IPS-11a (cell line): Measurements from ENCODE around the gene CTH.
"Not testable (repeated sequence)": the region's sequence is repeated elsewhere in the genome, so short reads cannot be mapped to it uniquely, and the experiment has no call there.

Source experiments
- H3K4me3 ChIP-seq: one replicate; pipeline ENCODE4 v1.5.1; 2013; ENCODE audit warnings: low read depth, low read length, control low read depth

CTH gene

GRCh38 chr1:70405780-70406416 lies 5.2 kb upstream of the CTH start:
- H3K4me3 ChIP-seq = no peak overlapping the region

GRCh38 chr1:70409136-70409535 lies 1.9 kb upstream of the CTH start:
- H3K4me3 ChIP-seq = no peak overlapping the region

GRCh38 chr1:70411360-70411844 lies 334 bp downstream of the CTH start:
- H3K4me3 ChIP-seq = peak overlapping the region; percentile 96

- no peak overlapping the region for H3K4me3 ChIP-seq
Measured at GRCh38 chr1:70415882-70416281, 4.8 kb downstream of the CTH start.

- not testable (repeated sequence) for H3K4me3 ChIP-seq
Measured at GRCh38 chr1:70418973-70419734, 8.1 kb downstream of the CTH start.

GRCh38 chr1:70420320-70420719 lies 9.3 kb downstream of the CTH start:
- H3K4me3 ChIP-seq = no peak overlapping the region

GRCh38 chr1:70426154-70427131 lies 15.4 kb downstream of the CTH start:
- H3K4me3 ChIP-seq = no peak overlapping the region

GRCh38 chr1:70427976-70428375 lies 16.9 kb downstream of the CTH start:
- H3K4me3 ChIP-seq = no peak overlapping the region

GRCh38 chr1:70429219-70429618 lies 18.2 kb downstream of the CTH start:
- no peak overlapping the region for H3K4me3 ChIP-seq

GRCh38 chr1:70429757-70430156 lies 18.7 kb downstream of the CTH start:
- H3K4me3 ChIP-seq = no peak overlapping the region

GRCh38 chr1:70431317-70431716 lies 20.2 kb downstream of the CTH start:
- H3K4me3 ChIP-seq = no peak overlapping the region

- no peak overlapping the region for H3K4me3 ChIP-seq
Measured at GRCh38 chr1:70431874-70432273, 20.8 kb downstream of the CTH start.

- H3K4me3 ChIP-seq = no peak overlapping the region
Measured at GRCh38 chr1:70434253-70434859, 23.3 kb downstream of the CTH start.

GRCh38 chr1:70436622-70437251 lies 25.7 kb downstream of the CTH start:
- no peak overlapping the region for H3K4me3 ChIP-seq

GRCh38 chr1:70438529-70438928 lies 27.5 kb downstream of the CTH start:
- no peak overlapping the region for H3K4me3 ChIP-seq

- H3K4me3 ChIP-seq = no peak overlapping the region
Measured at GRCh38 chr1:70440642-70441391, 29.7 kb downstream of the CTH start.

GRCh38 chr1:70441392-70442035 lies 30.4 kb downstream of the CTH start:
- no peak overlapping the region for H3K4me3 ChIP-seq

- no peak overlapping the region for H3K4me3 ChIP-seq
Measured at GRCh38 chr1:70442490-70442889, 31.4 kb downstream of the CTH start.

- no peak overlapping the region for H3K4me3 ChIP-seq
Measured at GRCh38 chr1:70443739-70444138, 32.7 kb downstream of the CTH start.
